GM12875 (cell line): Measurements from ENCODE around the gene C5.
"Not testable (repeated sequence)": the region's sequence is repeated elsewhere in the genome, so short reads cannot be mapped to it uniquely, and the experiment has no call there.

ENCODE experiments used
- H3K4me3 ChIP-seq: one replicate; pipeline ENCODE4 v1.5.1; 2011; ENCODE audit warnings: low read depth, low read length, control low read depth
- TF ChIP-seq, protein P1 (sequence below): IDR thresholded peaks from 2 replicates; pipeline ENCODE4 v1.5.1; 2011; ENCODE audit warnings: low read depth, mild to moderate bottlenecking, control low read depth, inconsistent platforms, low read length, moderate library complexity, borderline replicate concordance; ENCODE audit not compliant: insufficient read depth

The C5 gene

GRCh38 chr9:121048618-121049017 is 1.5 kb downstream of the C5 start:
- TF ChIP-seq, protein P1, sequence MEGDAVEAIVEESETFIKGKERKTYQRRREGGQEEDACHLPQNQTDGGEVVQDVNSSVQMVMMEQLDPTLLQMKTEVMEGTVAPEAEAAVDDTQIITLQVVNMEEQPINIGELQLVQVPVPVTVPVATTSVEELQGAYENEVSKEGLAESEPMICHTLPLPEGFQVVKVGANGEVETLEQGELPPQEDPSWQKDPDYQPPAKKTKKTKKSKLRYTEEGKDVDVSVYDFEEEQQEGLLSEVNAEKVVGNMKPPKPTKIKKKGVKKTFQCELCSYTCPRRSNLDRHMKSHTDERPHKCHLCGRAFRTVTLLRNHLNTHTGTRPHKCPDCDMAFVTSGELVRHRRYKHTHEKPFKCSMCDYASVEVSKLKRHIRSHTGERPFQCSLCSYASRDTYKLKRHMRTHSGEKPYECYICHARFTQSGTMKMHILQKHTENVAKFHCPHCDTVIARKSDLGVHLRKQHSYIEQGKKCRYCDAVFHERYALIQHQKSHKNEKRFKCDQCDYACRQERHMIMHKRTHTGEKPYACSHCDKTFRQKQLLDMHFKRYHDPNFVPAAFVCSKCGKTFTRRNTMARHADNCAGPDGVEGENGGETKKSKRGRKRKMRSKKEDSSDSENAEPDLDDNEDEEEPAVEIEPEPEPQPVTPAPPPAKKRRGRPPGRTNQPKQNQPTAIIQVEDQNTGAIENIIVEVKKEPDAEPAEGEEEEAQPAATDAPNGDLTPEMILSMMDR = no peak
- no peak overlapping the region for H3K4me3 ChIP-seq

DNA sequence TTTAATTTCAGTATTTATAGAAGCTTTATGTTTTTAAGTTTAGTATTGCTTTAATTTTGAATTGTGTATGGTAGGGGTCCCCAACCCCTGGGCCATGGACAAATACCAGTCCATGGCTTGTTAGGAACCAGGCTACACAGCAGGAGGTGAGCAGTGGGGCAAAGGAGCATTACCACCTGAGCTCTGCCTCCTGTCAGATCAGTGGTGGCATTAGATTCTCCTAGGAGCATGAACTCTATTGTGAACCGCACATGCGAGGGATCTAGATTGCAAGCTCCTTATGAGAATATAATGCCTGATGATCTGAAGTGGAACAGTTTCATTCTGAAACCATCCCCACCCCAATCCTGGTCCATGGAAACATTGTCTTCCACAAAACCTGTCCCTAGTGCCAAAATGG is 1.9 kb downstream of the C5 start:
- TF ChIP-seq, protein P1 = no peak
- H3K4me3 ChIP-seq = no peak overlapping the region

DNA sequence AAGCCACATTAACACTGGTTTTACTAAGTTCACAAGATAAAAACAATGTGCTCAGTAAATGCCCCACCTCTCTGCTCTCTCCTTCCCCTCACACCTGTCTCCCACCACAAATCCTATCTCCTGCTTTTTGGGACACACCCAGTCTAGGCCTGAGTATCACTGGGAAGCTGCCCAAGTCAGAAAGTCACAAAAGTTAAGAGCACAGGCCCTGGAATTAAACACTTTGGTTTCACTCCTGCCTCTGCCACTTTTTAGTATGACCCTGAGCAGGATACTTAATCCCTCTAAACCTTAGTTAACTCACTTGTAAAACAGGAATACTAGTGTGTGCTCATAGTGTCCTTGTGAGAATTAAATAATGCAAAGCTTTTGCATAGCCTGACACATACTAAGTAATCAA is 11.3 kb downstream of the C5 start:
- no peak overlapping the region for H3K4me3 ChIP-seq
- TF ChIP-seq, protein P1 = no peak

DNA sequence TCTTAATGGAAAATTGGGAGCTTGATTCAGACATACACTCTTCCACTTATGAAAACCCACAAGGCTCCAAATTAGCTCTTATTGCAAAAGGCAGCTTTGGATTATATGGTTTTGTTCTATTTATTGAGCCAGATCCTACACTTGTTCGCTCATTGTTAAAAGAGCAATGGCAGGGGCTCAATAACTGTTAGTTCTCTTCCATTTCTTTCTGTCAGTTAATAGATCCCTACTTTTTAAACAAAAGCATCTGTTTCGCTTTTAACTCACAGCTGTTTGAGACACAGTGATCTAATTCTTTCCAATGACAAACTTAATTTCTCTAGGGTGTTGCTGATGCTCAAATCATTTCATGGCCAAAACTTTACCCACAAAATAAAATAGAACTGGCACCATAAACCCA is 11.7 kb downstream of the C5 start:
- H3K4me3 ChIP-seq = no peak overlapping the region
- TF ChIP-seq, protein P1 = no peak

DNA sequence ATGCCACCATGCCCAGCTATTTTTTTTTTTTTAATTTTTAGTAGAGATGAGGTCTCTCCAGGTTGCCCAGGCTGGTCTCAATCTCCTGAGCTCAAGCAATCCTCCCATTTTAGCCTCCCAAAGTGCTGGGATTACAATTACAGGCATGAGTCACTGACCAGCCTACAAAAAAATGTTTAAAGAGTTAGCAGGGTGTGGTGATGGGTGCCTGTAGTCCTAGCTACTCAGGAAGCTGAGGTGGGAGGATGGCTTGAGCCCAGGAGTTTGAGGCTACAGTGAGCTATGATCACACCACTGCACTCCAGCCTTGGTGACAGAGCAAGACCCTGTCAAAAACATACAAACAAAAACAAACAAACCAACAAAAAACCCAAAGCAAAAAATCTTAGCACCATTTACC is 14.4 kb downstream of the C5 start:
- H3K4me3 ChIP-seq = not testable (repeated sequence)

GRCh38 chr9:121034529-121034928 is 15.5 kb downstream of the C5 start:
- H3K4me3 ChIP-seq = no peak overlapping the region
- TF ChIP-seq, protein P1 = no peak

DNA sequence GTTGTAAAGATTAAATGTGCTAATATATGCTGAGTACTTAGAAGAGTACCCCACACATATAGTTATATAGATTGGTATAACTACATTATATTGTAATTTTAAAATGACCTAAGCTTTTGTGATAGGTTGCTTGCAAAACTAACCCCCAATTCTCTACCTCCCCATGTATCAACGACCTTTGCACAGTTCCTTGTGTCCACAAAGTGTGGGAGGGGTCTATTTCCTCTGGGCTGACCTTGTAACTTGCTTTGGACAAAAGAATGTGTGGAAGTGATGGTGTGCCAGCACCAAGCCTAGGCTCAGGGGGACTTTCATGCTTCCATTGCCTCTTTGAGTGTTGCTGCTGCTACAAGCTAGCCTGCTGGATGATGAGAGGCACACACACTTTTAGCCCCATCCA is 20.6 kb downstream of the C5 start:
- H3K4me3 ChIP-seq = no peak overlapping the region
- TF ChIP-seq, protein P1 = no peak

GRCh38 chr9:121028285-121028684 is 21.8 kb downstream of the C5 start:
- not testable (repeated sequence) for H3K4me3 ChIP-seq
